HepG2 (cell line): ENCODE data around the gene SOX13. TPM values are rescaled to one million over a fixed set of nuclear protein-coding genes. Genes with fewer than 3 reads are reported as not detected.
A peak's percentile ranks its signal among the peaks of the same experiment; 100 is the strongest.

ENCODE experiments used
- NR2F6 ChIP-seq, 2 experiments: IDR thresholded peaks; 2 replicates each; pipeline ENCODE4 v1.6.1; 2016; ENCODE audit warnings: antibody characterized with exemption in 1 of 2, mild to moderate bottlenecking in 1 of 2
- RAD21 ChIP-seq: fragments of 450-650 bp; formaldehyde crosslinking; IDR thresholded peaks from 2 replicates; pipeline ENCODE4 v1.5.0; 2020; ENCODE audit warnings: mild to moderate bottlenecking
- ZBTB26 ChIP-seq: IDR thresholded peaks from 2 replicates; pipeline ENCODE4 v1.6.1; 2016; ENCODE audit warnings: missing compliant biosample characterization, missing genetic modification reagents, borderline replicate concordance
- ZFX ChIP-seq: sonication (generic); formaldehyde crosslinking; IDR thresholded peaks from 2 replicates; pipeline ENCODE4 v1.4.0; 2020; ENCODE audit warnings: mild to moderate bottlenecking, low read depth, missing genetic modification reagents, moderate library complexity
- ZNF205 ChIP-seq: IDR thresholded peaks from 2 replicates; pipeline ENCODE4 v1.6.1; 2018; ENCODE audit warnings: missing biosample characterization, missing genetic modification reagents
- ZNF207 ChIP-seq: fragments of 450-650 bp; IDR thresholded peaks from 2 replicates; pipeline ENCODE4 v1.6.1; 2016; ENCODE audit warnings: antibody characterized with exemption, borderline replicate concordance
- ZNF318 ChIP-seq: sonication (generic); formaldehyde crosslinking; IDR thresholded peaks from 2 replicates; pipeline ENCODE4 v1.4.0; 2020; ENCODE audit warnings: mild to moderate bottlenecking, missing genetic modification reagents
- ZNF367 ChIP-seq: sonication (generic); formaldehyde crosslinking; IDR thresholded peaks from 2 replicates; pipeline ENCODE4 v1.4.0; 2020; ENCODE audit warnings: missing genetic modification reagents, borderline replicate concordance
- ZNF574 ChIP-seq: sonication (generic); formaldehyde crosslinking; IDR thresholded peaks from 2 replicates; pipeline ENCODE4 v1.4.0; 2020; ENCODE audit warnings: missing genetic modification reagents
- ZNF580 ChIP-seq: IDR thresholded peaks from 2 replicates; pipeline ENCODE4 v1.6.1; 2016; ENCODE audit warnings: low read depth, borderline replicate concordance
- ZNF687 ChIP-seq: sonication (generic); formaldehyde crosslinking; IDR thresholded peaks from 2 replicates; pipeline ENCODE4 v1.5.1; 2020; ENCODE audit warnings: mild to moderate bottlenecking, missing genetic modification reagents, moderate library complexity
- polyA plus RNA-seq, 8 experiments: library from polyadenylated mRNA; depleted of rRNA in 3 of 8; stranded (reverse) in 7 of 8; unstranded in 1 of 8; fragments of >200 nt; fragmentation: Illumina TruSeq in 4 of 8; extraction: Trizol in 4 of 8; gene quantifications; 2 replicates each; pipeline versions ENCODE4 v1.2.1 to v1.2.3, GENCODE V29; 2011 to 2016; ENCODE audit warnings: low read depth in 4 of 8, missing spikeins in 1 of 8, mixed read lengths in 1 of 8; ENCODE audit not compliant: insufficient read depth in 1 of 8
- total RNA-seq, 5 experiments: library from RNA; depleted of rRNA; stranded (reverse); fragments of >200 nt; fragmentation: Illumina TruSeq; extraction: Trizol; gene quantifications; 2 replicates each; pipeline ENCODE4 v1.2.3, GENCODE V29; 2016; ENCODE audit warnings: low read depth in 1 of 5

SOX13 gene
- total and polyA plus RNA-seq, 2 of the 13 experiments (the other 11 are each of a cell fraction or from before 2014, with no cell fraction given) = 13.3 to 15.8 TPM

- TF ChIP-seq ZNF318 = no peak
- TF ChIP-seq ZNF205 = peak; percentile 38; the same call in 1 of the 2 replicates
- no peak for TF ChIP-seq ZNF367 (CRISPR knock-in tag)
- 0 out of 2 replicates have a peak, but pooled peaks have one; percentile 9 for TF ChIP-seq ZNF687
- TF ChIP-seq ZBTB26 (CRISPR knock-in tag) = no peak
- TF ChIP-seq ZNF580 (CRISPR knock-in tag) = no peak
- peak; percentile 43; the same call in 1 of the 2 replicates for TF ChIP-seq ZFX
- TF ChIP-seq NR2F6 (IDR thresholded peaks at IDR 0.05) = no peak
- 0 out of 2 replicates have a peak, but pooled peaks have one; percentile 26 for TF ChIP-seq NR2F6 (CRISPR knock-in tag; IDR thresholded peaks at IDR 0.05)
- no peak for TF ChIP-seq ZNF207
- peak; percentile 92 for TF ChIP-seq RAD21
- peak; percentile 91 for TF ChIP-seq ZNF574 (CRISPR knock-in tag)
These were observed 54.8 kb downstream of the SOX13 start (continued) for GRCh38 chr1:204127597-204128242.
